ENCODE results near the gene DUSP3.

The DUSP3 gene

GRCh38 chr17:43768382-43768781 lies 10.4 kb downstream of the DUSP3 start:
- no peak for DNase-seq

- no peak for DNase-seq
Observed at GRCh38 chr17:43767713-43768059, 11.1 kb downstream of the DUSP3 start.

- no peak for DNase-seq
Observed at GRCh38 chr17:43767053-43767712, 11.6 kb downstream of the DUSP3 start.

- peak; percentile 35 for DNase-seq
Observed at GRCh38 chr17:43766413-43767052, 12.2 kb downstream of the DUSP3 start.

- DNase-seq = peak; percentile 89
Observed at GRCh38 chr17:43760254-43760852, 18.4 kb downstream of the DUSP3 start.

- DNase-seq = no peak
Observed at GRCh38 chr17:43759836-43760235, 18.9 kb downstream of the DUSP3 start.

GRCh38 chr17:43758497-43759174 lies 20.1 kb downstream of the DUSP3 start, which contains the start of gene SOST:
SOST (minus strand) TSS chr17:43758791; CDS start chr17:43758741, 50 bp downstream.
- DNase-seq = no peak

GRCh38 chr17:43758086-43758485 lies 20.7 kb downstream of the DUSP3 start:
- no peak for DNase-seq

GRCh38 chr17:43757171-43757660 lies 21.6 kb downstream of the DUSP3 start:
- DNase-seq = no peak

GRCh38 chr17:43756201-43756600 lies 22.6 kb downstream of the DUSP3 start:
- DNase-seq = no peak

- no peak for DNase-seq
Observed at GRCh38 chr17:43755389-43755875, 23.3 kb downstream of the DUSP3 start.

- DNase-seq = no peak
Observed at GRCh38 chr17:43754947-43755346, 23.8 kb downstream of the DUSP3 start.

- DNase-seq = no peak
Observed at GRCh38 chr17:43753493-43754129, 25.2 kb downstream of the DUSP3 start.

GRCh38 chr17:43750153-43750552 lies 28.6 kb downstream of the DUSP3 start:
- no peak for DNase-seq

- DNase-seq = no peak
Observed at GRCh38 chr17:43745541-43745940, 33.2 kb downstream of the DUSP3 start.

- DNase-seq = no peak
Observed at GRCh38 chr17:43741636-43742035, 37.1 kb downstream of the DUSP3 start.

- no peak for DNase-seq
Observed at GRCh38 chr17:43740541-43740940, 38.2 kb downstream of the DUSP3 start.

GRCh38 chr17:43737722-43738121 lies 41.1 kb downstream of the DUSP3 start:
- no peak for DNase-seq

- DNase-seq = no peak
Observed at GRCh38 chr17:43736389-43736788, 42.4 kb downstream of the DUSP3 start.

- no peak for DNase-seq
Observed at GRCh38 chr17:43734376-43734775, 44.4 kb downstream of the DUSP3 start.

GRCh38 chr17:43733956-43734355 lies 44.8 kb downstream of the DUSP3 start:
- no peak for DNase-seq

- no peak for DNase-seq
Observed at GRCh38 chr17:43732958-43733357, 45.8 kb downstream of the DUSP3 start.

- no peak for DNase-seq
Observed at GRCh38 chr17:43728081-43728480, 50.7 kb downstream of the DUSP3 start.
